GM23248 (cell line): Measurements from ENCODE around the gene HBP1.

Experiments
- EZH2 ChIP-seq: fragments of 200-600 bp; sonication (generic); IDR thresholded peaks from 2 replicates; pipeline ENCODE4 v1.6.1; 2018; ENCODE audit warnings: antibody characterized with exemption, mild to moderate bottlenecking; ENCODE audit not compliant: insufficient read depth, poor library complexity, severe bottlenecking
- EZH2phosphoT487 ChIP-seq: fragments of 200-600 bp; sonication (generic); IDR thresholded peaks from 2 replicates; pipeline ENCODE4 v1.6.1; 2018; ENCODE audit warnings: antibody characterized with exemption, moderate library complexity, mild to moderate bottlenecking, low read depth; ENCODE audit not compliant: insufficient read depth

DNA sequence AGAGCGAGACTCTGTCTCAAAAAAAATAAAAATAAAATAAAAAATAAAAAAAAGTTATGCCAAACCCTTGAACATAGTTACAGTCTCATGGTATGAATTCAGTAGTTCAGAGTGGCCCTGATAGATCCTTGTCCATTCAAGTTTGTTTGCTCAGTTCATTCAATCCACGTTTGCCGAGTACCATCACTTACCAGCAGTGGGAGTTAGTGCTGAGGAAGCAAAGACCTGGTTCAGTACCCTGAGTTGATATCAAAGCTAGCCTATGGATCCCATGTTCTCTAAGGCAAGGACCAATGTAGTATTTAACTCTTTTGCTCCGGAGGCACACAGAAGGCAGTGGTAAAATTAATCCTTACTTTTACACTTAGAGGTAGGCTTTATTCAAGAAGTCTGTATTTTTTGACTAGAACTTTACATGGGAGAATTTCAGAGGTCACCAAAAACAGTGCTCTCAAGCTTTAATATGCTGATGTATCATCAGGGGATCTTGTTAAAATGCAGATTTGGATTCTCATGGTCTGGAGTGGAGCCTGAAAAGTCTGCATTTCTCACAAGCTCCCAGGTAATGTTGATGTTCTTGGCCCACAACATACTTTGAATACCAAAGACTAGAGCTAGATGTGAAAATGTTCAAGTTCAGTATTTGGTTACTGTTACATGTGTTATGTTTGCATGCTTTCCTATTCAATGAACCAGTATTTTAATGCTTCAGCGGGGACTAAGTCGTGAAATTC lies 38.1 kb upstream of the HBP1 start:
- TF ChIP-seq EZH2 (no peak), EZH2phosphoT487 (no peak)
